Effector memory CD4-positive, alpha-beta T cell (primary cell): ENCODE data around the gene ASPSCR1.

Source experiments
- DNase-seq, 3 donors: peaks; one replicate each; pipeline ENCODE4 v3.0.0-alpha.2; 2020
- H3K27ac ChIP-seq: 2 replicates; pipeline ENCODE4 v1.7.0; 2013; ENCODE audit warnings: mild to moderate bottlenecking, low read length, moderate library complexity; ENCODE audit not compliant: insufficient read depth, poor library complexity, severe bottlenecking
- H3K27me3 ChIP-seq: replicated peaks from 2 replicates; pipeline ENCODE4 v1.7.0; 2013; ENCODE audit warnings: mild to moderate bottlenecking, low read length; ENCODE audit not compliant: insufficient read depth, control insufficient read depth, poor library complexity, severe bottlenecking
- H3K36me3 ChIP-seq: 2 replicates; pipeline ENCODE4 v1.7.0; 2013; ENCODE audit warnings: mild to moderate bottlenecking, low read length, moderate library complexity; ENCODE audit not compliant: control insufficient read depth, insufficient read depth
- H3K4me1 ChIP-seq: 2 replicates; pipeline ENCODE4 v1.7.0; 2013; ENCODE audit warnings: low read length, mild to moderate bottlenecking; ENCODE audit not compliant: control insufficient read depth, insufficient read depth, poor library complexity, severe bottlenecking
- H3K4me3 ChIP-seq: 2 replicates; pipeline ENCODE4 v1.7.0; 2013; ENCODE audit warnings: low read length, low read depth, mild to moderate bottlenecking; ENCODE audit not compliant: insufficient read depth, poor library complexity, severe bottlenecking
- H3K9me3 ChIP-seq: 2 replicates; pipeline ENCODE4 v1.7.0; 2013; ENCODE audit warnings: mild to moderate bottlenecking, low read length, moderate library complexity; ENCODE audit not compliant: control insufficient read depth

Gene ASPSCR1

GRCh38 chr17:81986606-81987005 lies 9.2 kb downstream of the ASPSCR1 start:
- H3K36me3 ChIP-seq = peaks cover 24% of the 10 kb centered on the region
- DNase-seq = no peak
- no peaks in the 10 kb centered on the region for H3K27me3 ChIP-seq
- H3K4me3 ChIP-seq = no peak overlapping the region
- H3K4me1 ChIP-seq = no peaks in the 10 kb centered on the region
- no peaks in the 10 kb centered on the region for H3K9me3 ChIP-seq
- H3K27ac ChIP-seq = no peak overlapping the region

- Histone ChIP-seq H3K9me3 (no peaks in the 10 kb centered on the region), H3K27ac (no peak overlapping the region), H3K4me3 (no peak overlapping the region), H3K4me1 (no peaks in the 10 kb centered on the region), H3K36me3 (peaks cover 24% of the 10 kb centered on the region), H3K27me3 (no peaks in the 10 kb centered on the region)
- no peak for DNase-seq
Measured at GRCh38 chr17:81987161-81987770, 9.8 kb downstream of the ASPSCR1 start.

- Histone ChIP-seq H3K27ac (no peak overlapping the region), H3K4me1 (no peaks in the 10 kb centered on the region), H3K27me3 (no peaks in the 10 kb centered on the region), H3K4me3 (no peak overlapping the region), H3K9me3 (no peaks in the 10 kb centered on the region), H3K36me3 (peaks cover 7% of the 10 kb centered on the region)
- DNase-seq = no peak
Measured at GRCh38 chr17:81990836-81991683, 13.6 kb downstream of the ASPSCR1 start.

- peaks cover 12% of the 10 kb centered on the region for H3K36me3 ChIP-seq
- no peaks in the 10 kb centered on the region for H3K9me3 ChIP-seq
- H3K4me1 ChIP-seq = no peaks in the 10 kb centered on the region
- H3K27me3 ChIP-seq = no peaks in the 10 kb centered on the region
- no peak overlapping the region for H3K27ac ChIP-seq
- H3K4me3 ChIP-seq = no peak overlapping the region
- no peak for DNase-seq
Measured at GRCh38 chr17:81991684-81992305, 14.4 kb downstream of the ASPSCR1 start.

- peaks cover 9% of the 10 kb centered on the region for H3K36me3 ChIP-seq
- H3K4me1 ChIP-seq = no peaks in the 10 kb centered on the region
- H3K4me3 ChIP-seq = no peak overlapping the region
- no peak overlapping the region for H3K27ac ChIP-seq
- DNase-seq = no peak
- no peaks in the 10 kb centered on the region for H3K27me3 ChIP-seq
- no peaks in the 10 kb centered on the region for H3K9me3 ChIP-seq
Measured at GRCh38 chr17:81992306-81993102, 15.1 kb downstream of the ASPSCR1 start.

GRCh38 chr17:81993729-81994592 lies 16.5 kb downstream of the ASPSCR1 start:
- H3K27me3 ChIP-seq = no peaks in the 10 kb centered on the region
- H3K9me3 ChIP-seq = no peaks in the 10 kb centered on the region
- DNase-seq = no peak
- no peaks in the 10 kb centered on the region for H3K4me1 ChIP-seq
- peaks cover 9% of the 10 kb centered on the region for H3K36me3 ChIP-seq
- H3K27ac ChIP-seq = no peak overlapping the region
- H3K4me3 ChIP-seq = no peak overlapping the region

- Histone ChIP-seq H3K27me3 (no peaks in the 10 kb centered on the region), H3K9me3 (no peaks in the 10 kb centered on the region), H3K4me3 (no peak overlapping the region), H3K27ac (no peak overlapping the region), H3K36me3 (peaks cover 9% of the 10 kb centered on the region), H3K4me1 (no peaks in the 10 kb centered on the region)
- no peak for DNase-seq
Measured at GRCh38 chr17:81994593-81995462, 17.4 kb downstream of the ASPSCR1 start.

GRCh38 chr17:81995463-81996231 lies 18.2 kb downstream of the ASPSCR1 start:
- H3K9me3 ChIP-seq = no peaks in the 10 kb centered on the region
- H3K36me3 ChIP-seq = peaks cover 9% of the 10 kb centered on the region
- H3K27ac ChIP-seq = no peak overlapping the region
- no peak overlapping the region for H3K4me3 ChIP-seq
- no peak for DNase-seq
- H3K4me1 ChIP-seq = no peaks in the 10 kb centered on the region
- no peaks in the 10 kb centered on the region for H3K27me3 ChIP-seq
